Upper lobe of left lung (tissue), 6 donors: ENCODE measurements around the gene EXOC3L2. TPM values are rescaled to one million over a fixed set of nuclear protein-coding genes. Genes with fewer than 3 reads are reported as not detected.

ENCODE experiments used
- ATAC-seq, 2 donors: fragments of 200-7000 bp; cut with Tn5 transposase; one replicate each; pipeline ENCODE4 v1.9.1; 2022; ENCODE audit warnings: mild to moderate bottlenecking in 2 of 2, moderate library complexity in 2 of 2; ENCODE audit not compliant: low FRiP score in 2 of 2
- DNase-seq, 2 donors: peaks; one replicate each; pipeline ENCODE4 v3.0.0-alpha.2; 2019 to 2020
- H3K27ac ChIP-seq, 4 donors: fragments of 200-600 bp; sonication (generic); one replicate each; pipeline ENCODE4 v1.5.1; 2016 to 2019
- H3K27me3 ChIP-seq, 4 donors: fragments of 200-600 bp; sonication (generic); one replicate each; pipeline ENCODE4 v1.5.1; 2017 to 2019
- H3K36me3 ChIP-seq, 4 donors: fragments of 200-600 bp; sonication (generic); one replicate each; pipeline ENCODE4 v1.5.1; 2016 to 2019
- H3K4me1 ChIP-seq, 4 donors: fragments of 200-600 bp; sonication (generic); one replicate each; pipeline ENCODE4 v1.5.1; 2018 to 2019
- H3K4me3 ChIP-seq, 4 donors: fragments of 200-600 bp; sonication (generic); one replicate each; pipeline ENCODE4 v1.5.1; 2017 to 2019; ENCODE audit warnings: mild to moderate bottlenecking in 2 of 4, moderate library complexity in 1 of 4
- H3K9me3 ChIP-seq, 4 donors: fragments of 200-600 bp; sonication (generic); one replicate each; pipeline ENCODE4 v1.5.1; 2018 to 2019
- CTCF ChIP-seq, 6 experiments: fragments of 450-650 bp in 4 of 6; fragments of 200-600 bp in 2 of 6; sonication (generic) in 2 of 6; IDR thresholded peaks; one replicate each; pipeline ENCODE4 v1.5.1; 2016 to 2019; ENCODE audit warnings: antibody characterized with exemption in 6 of 6
- EP300 ChIP-seq, 4 donors: sonication (generic); formaldehyde crosslinking; IDR thresholded peaks; one replicate each; pipeline ENCODE4 v1.5.1; 2017; ENCODE audit warnings: antibody characterized with exemption in 4 of 4, control low read depth in 2 of 4
- POLR2A ChIP-seq, 4 donors: fragments of 450-650 bp; IDR thresholded peaks; one replicate each; pipeline ENCODE4 v1.5.1; 2016 to 2017; ENCODE audit warnings: antibody characterized with exemption in 4 of 4, mild to moderate bottlenecking in 2 of 4
- POLR2AphosphoS5 ChIP-seq, 2 donors: sonication (generic); formaldehyde crosslinking; IDR thresholded peaks; one replicate each; pipeline ENCODE4 v1.5.1; 2017; ENCODE audit warnings: antibody characterized with exemption in 2 of 2
- WGBS, 2 donors: methylation state at CpG; one replicate each; pipeline ENCODE4 v1.1.5; 2017 to 2018; 5-methylcytosine and 5-hydroxymethylcytosine counted together
- total RNA-seq, 6 donors: library from RNA; depleted of rRNA in 4 of 6; stranded (reverse); fragments of >200 nt in 4 of 6; gene quantifications; one replicate each; pipeline versions ENCODE4 v1.1.0 to v1.2.1, GENCODE V29; 2016 to 2021
- donor health status: DM: no; HTN: no; CAD: no; lungs with moderate emphysema.
- donor health status: DM: no; HTN: yes; CAD: no; lungs with severe emphysema.

EXOC3L2 gene
- total RNA-seq, 6 donors from 2014 or later = 1.1 to 10.0 (median 2.7) TPM

- 86 to 90% methylated on average over 7 of the region's 7 CpGs for WGBS, 2 donors
- no peak for ATAC-seq
- Histone ChIP-seq H3K9me3 (no peaks in the 10 kb centered on the region), H3K4me1 (peaks cover 28 to 40% (median 31%) of the 10 kb centered on the region in 4 donors), H3K27ac (no peak overlapping the region), H3K4me3 (no peak overlapping the region), H3K36me3 (peaks cover 0 to 4% (median 2%) of the 10 kb centered on the region in 4 donors), H3K27me3 (no peaks in the 10 kb centered on the region)
- DNase-seq = no peak
- no peak for TF ChIP-seq POLR2AphosphoS5 (IDR thresholded peaks at IDR 0.05)
- TF ChIP-seq POLR2A (IDR thresholded peaks at IDR 0.05) = no peak
- no peak for TF ChIP-seq EP300 (IDR thresholded peaks at IDR 0.05)
- TF ChIP-seq CTCF (IDR thresholded peaks at IDR 0.05) = no peak
Measured at GRCh38 chr19:45180936-45181335, 64.3 kb downstream of the EXOC3L2 start.

GRCh38 chr19:45179892-45180370 is 65.3 kb downstream of the EXOC3L2 start:
- Histone ChIP-seq H3K27ac (peak overlapping the region; percentile 90 to 95 (median 92)), H3K4me1 (peaks cover 28 to 40% (median 31%) of the 10 kb centered on the region in 4 donors), H3K4me3 (peak overlapping the region; percentile 73 to 91 (median 82)), H3K27me3 (no peaks in the 10 kb centered on the region), H3K36me3 (peaks cover 0 to 4% (median 2%) of the 10 kb centered on the region in 4 donors), H3K9me3 (no peaks in the 10 kb centered on the region)
- 46 to 67% methylated on average over 7 to 9 of the region's 9 CpGs for whole genome bisulfite sequencing, 2 donors
- ATAC-seq (no peak), DNase-seq (no peak)
- TF ChIP-seq EP300 (IDR thresholded peaks at IDR 0.05) (no peak), CTCF (IDR thresholded peaks at IDR 0.05) (no peak)

GRCh38 chr19:45179072-45179891 is 65.9 kb downstream of the EXOC3L2 start:
- WGBS, 2 donors = 2 to 12% methylated on average over 14 to 26 of the region's 97 CpGs
- Histone ChIP-seq H3K36me3 (peaks cover 0 to 4% (median 2%) of the 10 kb centered on the region in 4 donors), H3K4me1 (peaks cover 28 to 40% (median 31%) of the 10 kb centered on the region in 4 donors), H3K27ac (peak overlapping the region; percentile 90 to 95 (median 92)), H3K4me3 (peak overlapping the region; percentile 73 to 91 (median 82)), H3K9me3 (no peaks in the 10 kb centered on the region), H3K27me3 (no peaks in the 10 kb centered on the region)
- ATAC-seq (peak in 1 of 2 donors; percentile 2), DNase-seq (peak in 1 of 2 donors; percentile 92)
- no peak for TF ChIP-seq POLR2A (IDR thresholded peaks at IDR 0.05)
- no peak for TF ChIP-seq CTCF (IDR thresholded peaks at IDR 0.05)

- TF ChIP-seq POLR2A (IDR thresholded peaks at IDR 0.05) = peak in 3 of 4 donors; percentile 61 to 88 (median 68)
- TF ChIP-seq EP300 (IDR thresholded peaks at IDR 0.05) = peak in 1 of 4 donors; percentile 4
- TF ChIP-seq CTCF (IDR thresholded peaks at IDR 0.05) = peak in 5 of 6 experiments; percentile 15 to 70 (median 56)
- TF ChIP-seq POLR2AphosphoS5 (IDR thresholded peaks at IDR 0.05) = peak; percentile 82 to 93
- Histone ChIP-seq H3K27me3 (no peaks in the 10 kb centered on the region), H3K27ac (peak within 1 kb of the TSS; percentile 94 to 95 (median 94)), H3K9me3 (no peaks in the 10 kb centered on the region), H3K4me3 (peak within 1 kb of the TSS; percentile 73 to 91 (median 82)), H3K36me3 (peaks cover 0 to 4% (median 2%) of the 10 kb centered on the region in 4 donors), H3K4me1 (peaks cover 28 to 40% (median 31%) of the 10 kb centered on the region in 4 donors)
- DNase-seq = peak; percentile 98 to 100
- peak; percentile 97 to 99 for ATAC-seq
- WGBS, 2 donors = 0% methylated on average over 34 to 45 of the region's 51 CpGs
Measured at GRCh38 chr19:45178262-45179071, 66.7 kb downstream of the EXOC3L2 start, which contains the start of gene BLOC1S3. TSS of gene BLOC1S3 (plus strand) at chr19:45178784. CDS start at chr19:45179297, 513 bp downstream.
